H9 (cell line): ENCODE measurements around the gene OXSR1. TPM values are rescaled to one million over a fixed set of nuclear protein-coding genes. Genes with fewer than 3 reads are reported as not detected.

ENCODE experiments used
- DNase-seq: peaks from one replicate; pipeline ENCODE4 v3.0.0-alpha.2; 2017
- H2AFZ ChIP-seq: one replicate; pipeline ENCODE4 v1.6.1; 2013; ENCODE audit warnings: mild to moderate bottlenecking, low read length, control low read depth, moderate library complexity
- H2AK5ac ChIP-seq: 2 replicates; pipeline ENCODE4 v1.6.1; 2013; ENCODE audit warnings: low read length, control low read depth, mixed read lengths; ENCODE audit not compliant: insufficient read length
- H2BK120ac ChIP-seq: one replicate; pipeline ENCODE4 v1.6.1; 2013; ENCODE audit warnings: low read depth, mild to moderate bottlenecking, low read length, control low read depth, inconsistent platforms; ENCODE audit not compliant: poor library complexity, severe bottlenecking
- H2BK12ac ChIP-seq: 2 replicates; pipeline ENCODE4 v1.6.1; 2013; ENCODE audit warnings: low read length, control low read depth, mixed read lengths, low read depth; ENCODE audit not compliant: insufficient read length
- H2BK15ac ChIP-seq: 2 replicates; pipeline ENCODE4 v1.6.1; 2013; ENCODE audit warnings: low read depth, low read length, control low read depth
- H2BK20ac ChIP-seq: one replicate; pipeline ENCODE4 v1.6.1; 2013; ENCODE audit warnings: low read depth, mild to moderate bottlenecking, low read length, control low read depth, inconsistent platforms; ENCODE audit not compliant: poor library complexity, severe bottlenecking
- H2BK5ac ChIP-seq: 2 replicates; pipeline ENCODE4 v1.6.1; 2013; ENCODE audit warnings: low read length, control low read depth, mixed read lengths; ENCODE audit not compliant: insufficient read length
- H3K14ac ChIP-seq: 2 replicates; pipeline ENCODE4 v1.6.1; 2013; ENCODE audit warnings: low read length, control low read depth; ENCODE audit not compliant: insufficient read depth
- H3K18ac ChIP-seq: 2 replicates; pipeline ENCODE4 v1.6.1; 2013; ENCODE audit warnings: low read depth, mild to moderate bottlenecking, mixed read lengths, low read length, control low read depth; ENCODE audit not compliant: insufficient read length
- H3K23ac ChIP-seq: 2 replicates; pipeline ENCODE4 v1.6.1; 2013; ENCODE audit warnings: low read length, control low read depth, mixed read lengths, low read depth; ENCODE audit not compliant: insufficient read length
- H3K23me2 ChIP-seq: 2 replicates; pipeline ENCODE4 v1.6.1; 2013; ENCODE audit warnings: low read depth, mild to moderate bottlenecking, mixed read lengths, low read length, control low read depth; ENCODE audit not compliant: insufficient read length, poor library complexity, severe bottlenecking
- H3K27ac ChIP-seq: 2 replicates; pipeline ENCODE4 v1.5.1; 2013; ENCODE audit warnings: low read length, control low read depth, mixed read lengths, low read depth; ENCODE audit not compliant: insufficient read length
- H3K27me3 ChIP-seq: 2 replicates; pipeline ENCODE4 v1.6.1; 2013; ENCODE audit warnings: low read length, control low read depth, inconsistent platforms; ENCODE audit not compliant: insufficient read depth
- H3K4ac ChIP-seq: 2 replicates; pipeline ENCODE4 v1.6.1; 2013; ENCODE audit warnings: low read depth, mild to moderate bottlenecking, control low read depth, inconsistent platforms, low read length, moderate library complexity
- H3K4me1 ChIP-seq: 2 replicates; pipeline ENCODE4 v1.6.1; 2013; ENCODE audit warnings: low read length, control low read depth, inconsistent platforms; ENCODE audit not compliant: insufficient read depth
- H3K4me2 ChIP-seq: 2 replicates; pipeline ENCODE4 v1.6.1; 2013; ENCODE audit warnings: low read length, control low read depth, mixed read lengths; ENCODE audit not compliant: insufficient read length, insufficient read depth
- H3K56ac ChIP-seq: 2 replicates; pipeline ENCODE4 v1.6.1; 2013; ENCODE audit warnings: low read depth, mild to moderate bottlenecking, mixed read lengths, low read length, control low read depth; ENCODE audit not compliant: insufficient read length
- H3K79me1 ChIP-seq: 2 replicates; pipeline ENCODE4 v1.6.1; 2013; ENCODE audit warnings: low read depth, mild to moderate bottlenecking, moderate library complexity, low read length, control low read depth, inconsistent platforms; ENCODE audit not compliant: insufficient read depth, poor library complexity, severe bottlenecking
- H3K79me2 ChIP-seq: 2 replicates; pipeline ENCODE4 v1.6.1; 2013; ENCODE audit warnings: low read length, control low read depth, inconsistent platforms; ENCODE audit not compliant: insufficient read depth
- H3K9ac ChIP-seq: 2 replicates; pipeline ENCODE4 v1.6.1; 2013; ENCODE audit warnings: low read length, control low read depth, mixed read lengths; ENCODE audit not compliant: insufficient read length; ENCODE audit errors: extremely low read depth
- H3K9me3 ChIP-seq: one replicate; pipeline ENCODE4 v1.6.1; 2013; ENCODE audit warnings: low read depth, low read length, inconsistent platforms; ENCODE audit not compliant: control insufficient read depth
- H3T11ph ChIP-seq: one replicate; pipeline ENCODE4 v1.6.1; 2013; ENCODE audit warnings: mild to moderate bottlenecking, low read length, control low read depth, inconsistent platforms
- H4K20me1 ChIP-seq: one replicate; pipeline ENCODE4 v1.6.1; 2013; ENCODE audit not compliant: control insufficient read depth, insufficient read length, insufficient read depth
- H4K5ac ChIP-seq: 2 replicates; pipeline ENCODE4 v1.6.1; 2013; ENCODE audit warnings: low read depth, mild to moderate bottlenecking, mixed read lengths, low read length, control low read depth; ENCODE audit not compliant: insufficient read length
- H4K8ac ChIP-seq: replicated peaks from 2 replicates; pipeline ENCODE4 v1.6.1; 2013; ENCODE audit warnings: low read length, control low read depth, mixed read lengths, low read depth; ENCODE audit not compliant: insufficient read length
- H4K91ac ChIP-seq: 2 replicates; pipeline ENCODE4 v1.6.1; 2013; ENCODE audit warnings: low read depth, mild to moderate bottlenecking, moderate library complexity, mixed read lengths, low read length, control low read depth; ENCODE audit not compliant: insufficient read length
- H3K27ac Mint-ChIP-seq, 3 experiments: 2 replicates in 2 of 3; 3 replicates in 1 of 3; pipeline ENCODE4 v1.8.0; 2020 to 2021; ENCODE audit warnings: mixed read lengths in 3 of 3, mild to moderate bottlenecking in 1 of 3, moderate library complexity in 1 of 3
- H3K27me3 Mint-ChIP-seq: 2 replicates; pipeline ENCODE4 v1.8.0; 2021; ENCODE audit warnings: low read depth, mild to moderate bottlenecking, moderate library complexity, mixed read lengths
- H3K36me3 Mint-ChIP-seq, 3 experiments: 2 replicates in 2 of 3; 3 replicates in 1 of 3; pipeline ENCODE4 v1.8.0; 2020 to 2021; ENCODE audit warnings: low read depth in 3 of 3, mixed read lengths in 3 of 3; ENCODE audit not compliant: insufficient read depth in 1 of 3
- H3K4me1 Mint-ChIP-seq, 2 experiments: 2 replicates each; pipeline ENCODE4 v1.8.0; 2020; ENCODE audit warnings: mixed read lengths in 2 of 2
- H3K4me3 Mint-ChIP-seq, 2 experiments: 2 replicates in 1 of 2; 3 replicates in 1 of 2; pipeline ENCODE4 v1.8.0; 2020 to 2021; ENCODE audit warnings: mild to moderate bottlenecking in 2 of 2, mixed read lengths in 2 of 2, moderate library complexity in 1 of 2
- H3K9me3 Mint-ChIP-seq, 2 experiments: 2 replicates in 1 of 2; 3 replicates in 1 of 2; pipeline ENCODE4 v1.8.0; 2020; ENCODE audit warnings: mild to moderate bottlenecking in 2 of 2, mixed read lengths in 2 of 2, moderate library complexity in 1 of 2
- WGBS: extraction: QIAGEN DNeasy Blood & Tissue Kit; methylation state at CpG from one replicate; pipeline ENCODE4 v1.1.7; 2013; ENCODE audit warnings: missing lambda C conversion rate, low lambda C conversion rate, mixed read lengths; ENCODE audit not compliant: insufficient read length; ENCODE audit errors: extremely low coverage; 5-methylcytosine and 5-hydroxymethylcytosine counted together
- total RNA-seq: library from RNA; stranded (reverse); gene quantifications from 2 replicates; pipeline ENCODE4 v1.2.1, GENCODE V29; 2021
- TF ChIP-seq, protein P1 (sequence below): fragments of 200-600 bp; sonication (generic); conservative IDR thresholded peaks from 3 replicates; pipeline ENCODE4 v1.8.0; 2021; ENCODE audit warnings: antibody characterized with exemption, mild to moderate bottlenecking

OXSR1 gene
- total RNA-seq, 1 experiment from 2014 or later, result 54.1 TPM

DNA sequence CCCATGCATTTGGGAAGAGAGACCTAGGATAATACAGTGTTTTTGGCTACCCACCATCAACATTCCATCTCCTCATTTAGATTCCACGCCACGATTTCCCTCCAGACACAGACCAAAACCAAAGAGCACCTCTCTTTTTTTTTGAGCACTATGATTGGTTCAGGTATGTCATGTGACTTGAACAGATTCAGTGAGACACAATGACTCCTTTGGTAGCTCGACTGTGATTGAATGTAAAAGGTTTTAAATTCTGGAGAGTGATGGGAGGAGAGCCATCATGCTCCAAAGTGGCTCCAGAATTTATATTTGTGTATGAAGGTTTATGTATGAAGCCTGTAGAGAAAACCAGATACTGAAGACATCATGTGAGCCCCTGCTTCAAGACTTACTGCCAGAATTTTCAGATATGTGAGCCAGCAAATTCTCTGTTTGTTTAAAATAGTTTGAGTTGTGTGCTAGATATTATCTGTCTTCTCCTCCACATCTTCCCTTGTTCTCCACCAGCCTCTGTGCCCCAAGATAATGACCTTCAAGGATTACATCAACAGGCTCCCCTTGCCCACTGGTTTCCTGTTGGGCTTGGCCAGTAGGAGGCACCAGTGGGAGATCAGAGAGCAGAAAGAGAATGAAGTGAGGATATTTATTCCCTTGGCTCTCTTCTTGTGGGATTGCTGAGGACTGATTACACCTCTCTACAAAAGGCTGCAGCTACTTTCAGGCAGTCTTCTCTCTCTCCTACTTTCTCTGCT lies 14.4 kb upstream of the OXSR1 start:
- H3K79me1 ChIP-seq, result no peaks in the 10 kb centered on the region
- Mint-ChIP-seq H3K27ac (no peak overlapping the region), H3K4me3 (no peak overlapping the region), H3K4me1 (peaks cover 0 to 4% of the 10 kb centered on the region in 2 experiments; a peak in 2 of 4 replicates), H3K9me3 (peaks cover 8 to 11% of the 10 kb centered on the region in 2 experiments; a peak in 4 of 5 replicates), H3K36me3 (peaks cover 0 to 6% (median 2%) of the 10 kb centered on the region in 3 experiments; a peak in 2 of 7 replicates), H3K27me3 (no peaks in the 10 kb centered on the region; the same call in 1 of the 2 replicates)
- no peak overlapping the region for H2BK120ac ChIP-seq
- H3K9me3 ChIP-seq, result no peaks in the 10 kb centered on the region
- H4K20me1 ChIP-seq, result no peaks in the 10 kb centered on the region
- no peak overlapping the region for H2BK12ac ChIP-seq
- no peak overlapping the region for H3K27ac ChIP-seq
- no peak overlapping the region for H2AFZ ChIP-seq
- no peak overlapping the region for H3K18ac ChIP-seq
- H3K56ac ChIP-seq, result no peak overlapping the region
- H3K23me2 ChIP-seq, result no peaks in the 10 kb centered on the region
- no peak overlapping the region for H3K4ac ChIP-seq
- H3K27me3 ChIP-seq, result no peaks in the 10 kb centered on the region
- no peaks in the 10 kb centered on the region for H3K4me1 ChIP-seq
- no peak overlapping the region for H2AK5ac ChIP-seq
- H3K79me2 ChIP-seq, result no peaks in the 10 kb centered on the region
- no peak overlapping the region for H4K91ac ChIP-seq
- no peak for DNase-seq
- H3K4me2 ChIP-seq, result no peak overlapping the region
- H3T11ph ChIP-seq, result no peak overlapping the region
- no peak overlapping the region for H3K14ac ChIP-seq
- H3K9ac ChIP-seq, result no peak overlapping the region
- H2BK20ac ChIP-seq, result no peak overlapping the region
- no CpG with 5 or more reads among the region's 3 CpGs for WGBS
- H3K23ac ChIP-seq, result no peak overlapping the region
- H2BK15ac ChIP-seq, result no peak overlapping the region
- TF ChIP-seq, protein P1, sequence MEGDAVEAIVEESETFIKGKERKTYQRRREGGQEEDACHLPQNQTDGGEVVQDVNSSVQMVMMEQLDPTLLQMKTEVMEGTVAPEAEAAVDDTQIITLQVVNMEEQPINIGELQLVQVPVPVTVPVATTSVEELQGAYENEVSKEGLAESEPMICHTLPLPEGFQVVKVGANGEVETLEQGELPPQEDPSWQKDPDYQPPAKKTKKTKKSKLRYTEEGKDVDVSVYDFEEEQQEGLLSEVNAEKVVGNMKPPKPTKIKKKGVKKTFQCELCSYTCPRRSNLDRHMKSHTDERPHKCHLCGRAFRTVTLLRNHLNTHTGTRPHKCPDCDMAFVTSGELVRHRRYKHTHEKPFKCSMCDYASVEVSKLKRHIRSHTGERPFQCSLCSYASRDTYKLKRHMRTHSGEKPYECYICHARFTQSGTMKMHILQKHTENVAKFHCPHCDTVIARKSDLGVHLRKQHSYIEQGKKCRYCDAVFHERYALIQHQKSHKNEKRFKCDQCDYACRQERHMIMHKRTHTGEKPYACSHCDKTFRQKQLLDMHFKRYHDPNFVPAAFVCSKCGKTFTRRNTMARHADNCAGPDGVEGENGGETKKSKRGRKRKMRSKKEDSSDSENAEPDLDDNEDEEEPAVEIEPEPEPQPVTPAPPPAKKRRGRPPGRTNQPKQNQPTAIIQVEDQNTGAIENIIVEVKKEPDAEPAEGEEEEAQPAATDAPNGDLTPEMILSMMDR, result peak; percentile 51
- no peak overlapping the region for H4K8ac ChIP-seq
- no peak overlapping the region for H4K5ac ChIP-seq
- H2BK5ac ChIP-seq, result no peak overlapping the region
